ENCODE measurements around the gene PBX1. TPM values are rescaled to one million over a fixed set of nuclear protein-coding genes. Genes with fewer than 3 reads are reported as not detected.

PBX1 gene
- total and polyA plus RNA-seq, 2 donors (not counting 3 experiments of a cell fraction or from before 2014, with no cell fraction given), result 10.7 to 24.1 TPM

- no peak overlapping the region for H3K27ac ChIP-seq (ENCODE audit: insufficient read depth, low read depth, low read length)
- no peaks in the 10 kb centered on the region for H3K27me3 ChIP-seq (ENCODE audit: control insufficient read depth in 2 of 2, insufficient read depth in 2 of 2, low read length in 2 of 2)
- H3K36me3 ChIP-seq (ENCODE audit: control insufficient read depth in 2 of 2, extremely low read depth in 1 of 2, insufficient read depth in 2 of 2, low read length in 2 of 2), result no peaks in the 10 kb centered on the region
- H3K9me1 ChIP-seq (replicated peaks; ENCODE audit: control insufficient read depth, extremely low read depth, insufficient read depth, low read length), result no peaks in the 10 kb centered on the region
- no peak overlapping the region for H3K9ac ChIP-seq (replicated peaks; ENCODE audit: extremely low read depth, insufficient read depth, low read length)
- no peaks in the 10 kb centered on the region for H3K79me2 ChIP-seq (ENCODE audit: control insufficient read depth, insufficient read depth, low read length)
- DNase-seq (ENCODE audit: low read depth, low spot score) (no peak), FAIRE-seq (no peak)
- POLR2A ChIA-PET, result no interaction called here
- TF ChIP-seq POLR2A (IDR thresholded peaks at IDR 0.05; ENCODE audit: low read depth, low read length) (no peak), MAX (IDR thresholded peaks at IDR 0.05; ENCODE audit: insufficient read depth, insufficient read length) (no peak), CTCF (IDR thresholded peaks at IDR 0.05; ENCODE audit: extremely low read depth in 1 of 2, insufficient read depth in 1 of 2, low read depth in 1 of 2, low read length in 2 of 2) (no peak), GATA2 (IDR thresholded peaks at IDR 0.05; ENCODE audit: insufficient read depth, insufficient read length, low read depth, low read length) (no peak), MYC (IDR thresholded peaks at IDR 0.05; ENCODE audit: low read depth, low read length) (no peak), POLR2AphosphoS5 (IDR thresholded peaks at IDR 0.05; ENCODE audit: insufficient read depth, low read depth, low read length) (no peak), EZH2 (IDR thresholded peaks at IDR 0.05; ENCODE audit: borderline replicate concordance, low read depth, low read length, severe bottlenecking) (no peak), JUN (IDR thresholded peaks at IDR 0.05; ENCODE audit: borderline replicate concordance, insufficient read depth, insufficient read length, low read depth) (no peak), FOS (IDR thresholded peaks at IDR 0.05; ENCODE audit: borderline replicate concordance, insufficient read depth, low read length) (no peak)
- no peaks in the 10 kb centered on the region for H4K20me1 ChIP-seq (replicated peaks; ENCODE audit: control insufficient read depth, extremely low read depth, insufficient read depth, low read length)
- dilution Hi-C loops (cut with MboI; ENCODE audit: extremely low pct_ligation_motif_present, low sequenced_read_pairs) (no loop called here), intact Hi-C loops (cut with micrococcal nuclease) (no loop called here)
- H3K4me2 ChIP-seq (ENCODE audit: insufficient read depth, low read length), result no peak overlapping the region
- CTCF ChIA-PET, result interaction anchor here (1.3 kb wide), 1 partner anchor 18 kb away, joined by 3 read pairs; no protein-coding TSS in a partner anchor
- H3K9me3 ChIP-seq (replicated peaks; ENCODE audit: control insufficient read depth, insufficient read depth, low read length), result no peaks in the 10 kb centered on the region
- H3K4me3 ChIP-seq (replicated peaks in 1 of 3; ENCODE audit: insufficient read depth in 1 of 3, low read depth in 1 of 3, low read length in 3 of 3), result no peak overlapping the region
- BruUV-seq (replicated peaks), result no TSS peak
- H2AFZ ChIP-seq (ENCODE audit: low read depth, low read length), result no peak overlapping the region
- H3K4me1 ChIP-seq (ENCODE audit: control insufficient read depth, extremely low read depth, insufficient read depth, low read length), result no peaks in the 10 kb centered on the region
Observed at GRCh38 chr1:164842870-164843269, 283.9 kb downstream of the PBX1 start.
